ENCODE results near the gene ZBTB43.

DNA sequence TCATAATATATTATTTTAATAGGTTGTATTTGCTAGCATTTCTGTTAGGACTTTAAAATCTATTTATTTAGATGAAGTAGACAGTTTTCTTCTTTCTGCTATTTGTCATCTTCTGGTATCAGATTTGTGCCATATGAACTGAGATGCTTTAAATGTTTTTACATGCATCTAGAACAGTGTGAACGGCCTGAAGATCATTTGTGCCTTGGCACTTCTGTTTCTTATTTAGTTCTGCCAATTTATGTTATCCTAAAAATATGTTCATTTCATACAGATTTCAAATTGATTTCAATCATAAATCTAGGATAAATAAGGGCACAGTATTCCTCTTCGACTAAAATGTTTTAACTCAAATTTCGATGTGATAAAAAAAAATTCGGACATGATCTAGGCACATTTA, 71.7 kb downstream of the ZBTB43 start:
- TF ChIP-seq GATA2 (IDR thresholded peaks at IDR 0.05; ENCODE audit: low read depth, low read length), result no peak
- no peak for TF ChIP-seq GATA3 (IDR thresholded peaks at IDR 0.05; ENCODE audit: low read depth, low read length)

All from SH-SY5Y (cell line).